Activated CD8-positive, alpha-beta T cell treated with anti-CD3 and anti-CD28 coated beads for 36 hours (primary cell): Measurements from ENCODE around the gene ZNG1F. TPM values are rescaled to one million over a fixed set of nuclear protein-coding genes. Genes with fewer than 3 reads are reported as not detected.
"Not testable (repeated sequence)": the region's sequence is repeated elsewhere in the genome, so short reads cannot be mapped to it uniquely, and the experiment has no call there.

Experiments used
- ATAC-seq: fragments of 200-7000 bp; cut with Tn5 transposase; one replicate; pipeline ENCODE4 v1.10.0; 2021; ENCODE audit warnings: mild to moderate bottlenecking, moderate library complexity
- CTCF ChIA-PET: fragments of 350-600 bp; sonication (Branson Sonifier 250); formaldehyde crosslinking; loops from one replicate; lab custom pipeline; 2021; ENCODE audit warnings: antibody characterized with exemption; lab: Charles Lee
- POLR2A ChIA-PET: fragments of 350-600 bp; sonication (Branson Sonifier 250); formaldehyde crosslinking; loops from one replicate; lab custom pipeline; 2021; ENCODE audit warnings: antibody characterized with exemption; lab: Charles Lee
- DNase-seq: peaks from one replicate; pipeline ENCODE4 v3.0.0-alpha.2; 2020
- H3K27ac Mint-ChIP-seq: one replicate; pipeline ENCODE4 v1.8.0; 2021; ENCODE audit warnings: mild to moderate bottlenecking, mixed read lengths
- H3K27me3 Mint-ChIP-seq: one replicate; pipeline ENCODE4 v1.8.0; 2021; ENCODE audit warnings: mixed read lengths
- H3K36me3 Mint-ChIP-seq: one replicate; pipeline ENCODE4 v1.8.0; 2021; ENCODE audit warnings: low read depth, mixed read lengths
- H3K4me1 Mint-ChIP-seq: one replicate; pipeline ENCODE4 v1.8.0; 2021; ENCODE audit warnings: low read depth, mixed read lengths
- H3K4me3 Mint-ChIP-seq: one replicate; pipeline ENCODE4 v1.8.0; 2021; ENCODE audit warnings: mild to moderate bottlenecking, moderate library complexity, mixed read lengths
- H3K9me3 Mint-ChIP-seq: one replicate; pipeline ENCODE4 v1.8.0; 2021; ENCODE audit warnings: mixed read lengths
- intact Hi-C: fragments of 100-400 bp; cut with micrococcal nuclease; formaldehyde crosslinking; loops from one replicate; pipeline ENCODE4 v1.10.0; 2022
- total RNA-seq, 2 experiments: library from RNA; stranded (reverse); gene quantifications; one replicate each; pipeline ENCODE4 v1.2.3, GENCODE V29; 2021

Gene ZNG1F
- total RNA-seq = 10 to 100 TPM; 19.5 to 19.9 TPM

GRCh38 chr9:41189217-41189616 lies at the start of gene ZNG1F:
Gene ZNG1F, minus strand, starts transcription at chr9:41189317. Its CDS starts 59 bp downstream, at chr9:41189258.
- H3K27me3 Mint-ChIP-seq, intact Hi-C loops, POLR2A ChIA-PET, CTCF ChIA-PET, DNase-seq, H3K9me3 Mint-ChIP-seq, H3K4me1 Mint-ChIP-seq, H3K4me3 Mint-ChIP-seq, H3K27ac Mint-ChIP-seq, ATAC-seq, H3K36me3 Mint-ChIP-seq: not testable (repeated sequence)

- POLR2A ChIA-PET, CTCF ChIA-PET, H3K4me1 Mint-ChIP-seq, H3K27ac Mint-ChIP-seq, ATAC-seq, intact Hi-C loops, H3K27me3 Mint-ChIP-seq, H3K36me3 Mint-ChIP-seq: not testable (repeated sequence)
- DNase-seq = peak; percentile 37
- Mint-ChIP-seq H3K9me3 (peaks cover 15% of the 10 kb centered on the region), H3K4me3 (peak overlapping the region; percentile 17)
Observed at GRCh38 chr9:41237110-41237749, 48.1 kb upstream of the ZNG1F start.

- H3K4me1 Mint-ChIP-seq, ATAC-seq, DNase-seq, H3K36me3 Mint-ChIP-seq, CTCF ChIA-PET, H3K27me3 Mint-ChIP-seq, H3K4me3 Mint-ChIP-seq, intact Hi-C loops, H3K27ac Mint-ChIP-seq, POLR2A ChIA-PET: not testable (repeated sequence)
- H3K9me3 Mint-ChIP-seq = peaks cover 15% of the 10 kb centered on the region
Observed at GRCh38 chr9:41236486-41237109, 47.5 kb upstream of the ZNG1F start.

GRCh38 chr9:41234811-41235805 lies 46.0 kb upstream of the ZNG1F start:
- POLR2A ChIA-PET, H3K27ac Mint-ChIP-seq, H3K36me3 Mint-ChIP-seq, CTCF ChIA-PET, H3K27me3 Mint-ChIP-seq, H3K4me1 Mint-ChIP-seq, intact Hi-C loops, H3K9me3 Mint-ChIP-seq: not testable (repeated sequence)
- ATAC-seq = peak; percentile 100
- H3K4me3 Mint-ChIP-seq = peak overlapping the region; percentile 27
- DNase-seq = peak; percentile 85

GRCh38 chr9:41234221-41234620 lies 45.1 kb upstream of the ZNG1F start:
- H3K4me1 Mint-ChIP-seq, ATAC-seq, H3K4me3 Mint-ChIP-seq, CTCF ChIA-PET, DNase-seq, POLR2A ChIA-PET, H3K27ac Mint-ChIP-seq, intact Hi-C loops, H3K9me3 Mint-ChIP-seq, H3K36me3 Mint-ChIP-seq, H3K27me3 Mint-ChIP-seq: not testable (repeated sequence)

GRCh38 chr9:41232326-41232725 lies 43.2 kb upstream of the ZNG1F start:
- POLR2A ChIA-PET, H3K27ac Mint-ChIP-seq, H3K9me3 Mint-ChIP-seq, H3K4me1 Mint-ChIP-seq, ATAC-seq, CTCF ChIA-PET, H3K4me3 Mint-ChIP-seq, intact Hi-C loops, H3K27me3 Mint-ChIP-seq, H3K36me3 Mint-ChIP-seq: not testable (repeated sequence)
- DNase-seq = peak; percentile 2

- POLR2A ChIA-PET, H3K9me3 Mint-ChIP-seq, H3K4me1 Mint-ChIP-seq, CTCF ChIA-PET, H3K36me3 Mint-ChIP-seq, H3K27me3 Mint-ChIP-seq, DNase-seq, ATAC-seq, H3K4me3 Mint-ChIP-seq, intact Hi-C loops, H3K27ac Mint-ChIP-seq: not testable (repeated sequence)
Observed at GRCh38 chr9:41230418-41230817, 41.3 kb upstream of the ZNG1F start.
